H54 (cell line): Measurements from ENCODE around the gene MCM9.

Experiments used
- DNase-seq: peaks from one replicate; pipeline ENCODE4 v3.0.0; 2011; ENCODE audit warnings: low spot score, mixed read lengths; ENCODE audit not compliant: insufficient read length
- FAIRE-seq: peaks from 3 replicates; lab custom pipeline; 2011; peaks lifted over from hg19 to GRCh38; lab: Jason Lieb, UNC
- POLR2A ChIP-seq: IDR thresholded peaks from 2 replicates; pipeline ENCODE4 v1.6.1; 2011; ENCODE audit warnings: low read depth, mild to moderate bottlenecking, low read length

Gene MCM9

DNA sequence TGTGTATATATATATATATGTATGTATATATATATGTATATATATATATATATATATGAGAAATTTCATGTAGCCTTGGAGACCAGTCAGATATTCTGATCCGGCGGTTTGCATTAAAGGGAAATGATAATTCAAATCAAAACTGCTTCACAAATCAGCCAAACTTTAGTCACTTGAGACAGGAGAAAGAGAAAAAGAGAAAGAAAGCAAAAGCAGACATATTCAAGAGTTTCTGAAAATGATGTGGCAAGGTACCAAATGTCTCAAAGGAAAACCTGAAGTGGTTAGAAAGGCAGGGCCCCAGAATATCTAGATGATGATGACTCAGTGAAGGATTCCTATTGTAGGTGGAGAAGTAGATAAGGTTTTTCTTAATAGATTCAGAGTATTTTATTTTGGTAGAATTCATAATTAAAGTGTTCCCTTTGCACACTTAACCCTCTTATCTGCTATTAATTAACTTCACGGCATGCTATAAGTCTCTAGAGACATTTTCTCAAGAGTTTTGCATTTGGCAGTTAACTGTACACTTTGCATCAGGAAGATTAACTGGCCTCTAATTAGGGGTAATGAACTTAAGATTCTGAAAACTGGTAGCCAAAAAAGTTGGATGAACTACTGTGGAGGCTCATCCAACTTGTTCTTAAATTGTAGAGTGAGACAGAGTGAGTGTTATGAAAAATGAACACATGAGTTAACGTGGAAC is 91.1 kb downstream of the MCM9 start:
- FAIRE-seq: no peak
- no peak for DNase-seq
- no peak for TF ChIP-seq POLR2A

DNA sequence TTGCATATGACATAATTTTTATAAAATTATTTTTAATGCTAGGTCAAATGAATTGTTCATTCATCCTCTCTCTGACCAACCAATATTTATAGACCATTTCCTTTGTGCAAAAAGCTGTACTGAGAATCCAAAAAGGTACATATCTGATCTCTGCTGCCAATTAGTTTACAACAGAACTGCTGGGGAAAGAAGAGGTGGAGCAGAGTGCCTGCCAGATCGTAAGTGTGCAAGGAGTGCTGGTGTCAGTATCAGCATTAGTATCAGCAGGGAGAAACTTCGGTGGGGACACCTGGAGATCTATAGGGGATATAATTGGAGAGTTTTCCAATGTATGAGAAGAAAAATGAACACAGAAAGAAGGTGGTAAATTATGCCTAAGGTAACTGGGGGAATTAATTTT is 104.3 kb downstream of the MCM9 start:
- no peak for DNase-seq
- no peak for TF ChIP-seq POLR2A
- FAIRE-seq: no peak

DNA sequence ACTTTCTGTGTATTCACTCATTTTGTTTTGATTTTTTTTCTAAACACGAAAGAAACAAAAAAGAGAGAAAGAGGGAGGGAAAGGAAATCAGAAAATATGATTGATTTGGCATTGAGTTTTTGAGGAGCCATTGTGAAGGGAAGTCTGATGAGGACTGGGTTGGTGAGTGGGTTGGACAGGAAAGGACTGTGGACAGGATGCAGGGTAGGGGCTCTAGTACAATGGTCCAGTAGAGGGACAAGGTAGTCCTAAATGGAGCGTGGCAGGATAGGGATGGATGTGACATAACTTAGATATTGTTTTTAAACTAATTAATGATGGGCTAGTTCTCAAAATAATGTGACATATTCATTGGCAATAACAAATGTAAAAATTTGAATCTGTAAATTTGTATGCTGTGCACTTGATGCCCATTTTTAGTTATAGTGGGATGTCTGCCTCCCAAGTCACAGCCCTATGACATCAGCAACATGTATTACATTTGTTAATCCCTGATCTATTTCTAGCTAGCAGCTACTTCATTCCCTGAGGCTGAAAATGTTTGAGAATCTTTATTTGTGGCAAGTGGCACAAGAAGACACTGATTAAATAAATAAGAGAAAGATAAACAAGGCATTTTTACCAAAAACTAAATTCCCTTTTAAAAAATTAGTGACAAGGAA is 105.0 kb downstream of the MCM9 start:
- no peak for FAIRE-seq
- TF ChIP-seq POLR2A: no peak
- no peak for DNase-seq

DNA sequence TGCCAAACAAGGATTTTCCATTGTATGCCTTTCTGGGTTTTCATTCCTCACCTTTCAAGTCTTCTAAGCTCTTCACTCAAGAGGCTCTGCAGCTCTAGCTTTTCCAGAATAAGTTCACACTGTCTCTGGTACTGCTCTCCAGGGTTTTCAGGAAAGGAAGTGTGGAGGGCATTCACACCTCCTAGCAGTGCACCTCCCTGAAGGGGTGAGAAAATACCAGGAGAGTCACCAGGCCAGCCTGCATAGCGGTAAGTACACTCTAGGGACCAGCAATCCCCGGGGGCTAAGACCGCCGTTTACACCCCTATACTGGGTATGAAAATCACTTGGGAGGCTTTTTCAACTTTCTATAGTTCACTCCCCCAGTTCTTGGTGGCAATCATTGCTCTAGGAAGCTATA is 108.9 kb downstream of the MCM9 start:
- no peak for TF ChIP-seq POLR2A
- FAIRE-seq (no peak), DNase-seq (no peak)

DNA sequence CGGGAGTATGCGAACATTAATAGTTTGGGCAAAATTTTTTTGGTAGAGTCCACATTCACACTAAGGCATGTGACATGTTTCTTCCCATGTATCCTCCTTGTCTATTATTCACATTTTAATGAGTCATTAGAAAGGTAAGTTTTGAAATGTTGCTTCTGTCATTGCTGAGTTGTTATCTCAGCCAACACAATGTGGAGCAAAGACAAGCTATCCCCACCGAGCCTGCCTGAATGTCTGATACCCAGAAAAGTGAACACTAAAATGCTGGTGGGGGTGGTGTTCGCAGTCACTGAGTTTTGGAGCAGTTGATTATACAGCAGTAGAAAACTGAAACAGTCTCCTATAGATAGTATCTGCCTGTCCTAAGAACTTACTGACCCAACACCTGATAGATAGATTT is 109.3 kb downstream of the MCM9 start:
- DNase-seq (no peak), FAIRE-seq (no peak)
- no peak for TF ChIP-seq POLR2A

DNA sequence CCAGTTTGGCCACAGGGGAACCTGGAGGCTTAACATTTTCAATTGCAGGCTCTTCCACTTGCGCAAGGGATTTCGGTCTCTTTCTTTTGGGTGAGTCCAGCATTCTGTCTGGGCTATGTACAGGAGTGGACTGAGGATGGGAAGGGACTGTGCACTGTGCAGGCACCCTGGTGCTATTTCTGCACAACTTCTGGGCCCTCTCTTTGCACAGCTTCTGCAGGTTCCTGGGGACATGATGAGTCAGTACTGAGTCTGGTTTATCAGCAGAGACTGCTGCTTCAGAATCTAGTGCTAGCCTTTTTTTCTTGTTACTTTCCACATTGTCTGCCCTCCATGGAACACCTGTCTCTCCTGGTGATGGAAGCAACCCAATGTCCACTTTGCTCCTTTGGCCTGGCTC is 119.5 kb downstream of the MCM9 start:
- TF ChIP-seq POLR2A: no peak
- DNase-seq: no peak
- no peak for FAIRE-seq

DNA sequence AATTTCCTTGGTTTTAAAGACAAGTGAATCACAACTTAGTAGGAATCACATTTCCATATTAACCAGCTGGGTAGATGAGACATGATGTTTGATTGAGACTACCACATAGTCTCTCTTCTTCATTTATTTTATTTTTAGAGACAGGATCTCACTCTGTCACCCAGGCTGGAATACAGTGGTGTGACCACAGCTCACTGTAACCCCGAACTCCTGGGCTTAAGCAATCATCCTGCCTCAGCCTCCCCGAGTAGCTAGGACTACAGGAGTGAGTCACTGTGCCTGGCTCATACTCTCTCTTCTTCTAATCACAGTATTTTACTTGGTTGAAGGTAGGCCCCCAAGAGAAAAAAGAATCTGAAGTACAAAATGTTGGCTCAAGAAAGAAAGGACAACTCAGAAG is 121.2 kb downstream of the MCM9 start:
- no peak for DNase-seq
- no peak for FAIRE-seq
- no peak for TF ChIP-seq POLR2A

DNA sequence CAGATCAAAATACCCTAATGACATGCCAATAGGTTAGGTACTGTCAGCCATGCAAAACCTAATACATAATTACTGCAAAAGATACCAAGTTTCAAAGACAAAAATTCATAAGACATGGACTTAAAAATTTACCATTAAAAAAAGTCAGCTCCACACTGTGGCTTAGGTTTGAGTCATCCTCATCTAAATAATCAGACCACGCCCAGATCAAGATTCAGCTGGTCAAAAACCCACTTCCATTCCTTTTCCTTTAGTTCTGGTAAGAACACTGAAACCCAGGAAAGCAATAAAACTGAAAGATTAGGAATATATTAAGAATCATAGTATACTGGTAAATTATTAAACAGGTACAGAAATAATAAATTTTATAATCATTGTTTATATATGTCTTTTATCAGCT is 122.0 kb downstream of the MCM9 start:
- FAIRE-seq: no peak
- no peak for DNase-seq
- no peak for TF ChIP-seq POLR2A

DNA sequence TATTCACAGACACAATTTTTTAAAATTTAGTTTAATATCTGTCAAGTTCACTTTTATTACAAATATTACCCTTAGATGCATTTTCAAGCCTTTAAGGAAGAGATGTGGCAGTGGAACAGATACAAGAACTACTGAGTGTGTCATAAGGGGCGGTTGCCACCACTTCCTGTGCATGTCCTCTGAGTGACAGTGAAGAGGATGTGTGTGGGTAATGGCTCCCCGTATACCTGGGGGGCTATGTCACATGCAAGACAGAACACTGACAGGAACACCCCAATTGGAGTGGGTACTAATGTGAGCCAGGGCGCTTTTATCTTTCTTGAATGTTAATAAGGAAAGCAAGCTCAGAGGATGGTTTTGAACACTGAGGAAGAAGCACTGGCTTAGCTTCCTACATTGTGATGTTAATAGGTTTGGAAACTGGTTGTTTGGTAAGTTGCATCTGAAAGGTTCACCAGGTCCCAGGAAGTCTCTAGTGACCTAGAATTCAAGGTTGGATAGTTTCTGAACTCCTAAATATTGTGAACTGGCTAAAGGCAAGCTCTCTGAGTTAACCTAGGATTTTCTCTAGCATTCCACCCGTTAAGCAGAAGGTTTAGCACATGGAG is 124.4 kb downstream of the MCM9 start:
- no peak for TF ChIP-seq POLR2A
- FAIRE-seq (no peak), DNase-seq (no peak)

DNA sequence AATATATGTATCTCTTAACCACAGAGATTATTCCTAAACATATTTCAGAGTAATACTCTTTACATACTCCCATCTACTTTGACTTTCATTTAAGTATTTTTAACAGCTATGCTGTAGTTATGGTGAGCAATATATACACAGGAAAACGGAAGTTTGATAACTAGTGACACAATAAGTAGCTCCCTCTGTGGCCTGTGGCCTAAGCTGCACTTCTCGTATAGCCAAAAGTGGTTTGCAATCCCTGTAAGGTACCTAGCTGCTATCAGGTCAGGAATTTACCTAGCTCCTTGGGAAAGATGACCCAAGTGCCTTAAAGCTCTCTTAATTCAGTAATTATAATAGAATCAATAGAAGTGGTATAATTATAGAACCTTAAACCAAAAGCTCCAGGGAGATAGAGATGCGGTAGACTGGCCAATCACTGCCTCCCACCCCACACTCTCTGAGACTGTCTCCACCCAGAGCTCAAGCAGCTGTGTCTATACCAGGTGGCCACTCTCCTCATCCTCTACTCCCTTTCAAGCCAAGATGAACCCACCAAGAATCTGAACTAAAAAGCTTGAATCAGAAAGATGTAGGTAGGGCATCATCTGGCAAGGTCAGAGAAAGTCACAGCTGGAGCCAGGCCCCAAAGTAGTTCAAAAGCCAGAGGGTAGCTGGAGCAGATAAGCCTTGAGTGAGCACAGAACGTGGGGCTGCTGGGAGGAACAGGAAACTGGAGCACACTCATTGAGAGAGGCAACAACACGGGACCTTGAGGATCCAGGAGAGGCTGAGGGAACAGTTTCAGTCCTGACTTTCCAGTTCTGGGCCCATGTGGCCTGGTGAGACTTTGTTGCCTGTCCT is 125.9 kb downstream of the MCM9 start:
- FAIRE-seq (no peak), DNase-seq (no peak)
- no peak for TF ChIP-seq POLR2A

DNA sequence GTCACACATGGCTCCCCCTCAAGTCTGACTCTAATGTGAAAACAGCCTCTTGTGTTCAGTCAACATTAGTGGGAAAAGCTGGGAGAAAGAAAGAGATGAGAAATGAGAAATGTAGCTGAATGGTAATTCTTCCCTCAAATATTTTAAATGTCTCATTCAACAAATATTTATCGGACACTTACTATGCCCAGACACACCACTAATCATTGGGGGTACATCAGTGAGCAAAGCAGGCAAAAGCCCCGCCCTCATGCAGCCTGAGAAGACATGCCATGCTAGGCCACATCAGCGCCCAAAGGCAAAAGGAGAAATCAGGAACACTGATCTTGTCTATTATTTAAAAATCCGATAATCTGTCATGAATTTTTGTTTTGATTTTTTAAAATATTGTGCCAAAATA is 130.9 kb downstream of the MCM9 start:
- FAIRE-seq (no peak), DNase-seq (no peak)
- TF ChIP-seq POLR2A: no peak

DNA sequence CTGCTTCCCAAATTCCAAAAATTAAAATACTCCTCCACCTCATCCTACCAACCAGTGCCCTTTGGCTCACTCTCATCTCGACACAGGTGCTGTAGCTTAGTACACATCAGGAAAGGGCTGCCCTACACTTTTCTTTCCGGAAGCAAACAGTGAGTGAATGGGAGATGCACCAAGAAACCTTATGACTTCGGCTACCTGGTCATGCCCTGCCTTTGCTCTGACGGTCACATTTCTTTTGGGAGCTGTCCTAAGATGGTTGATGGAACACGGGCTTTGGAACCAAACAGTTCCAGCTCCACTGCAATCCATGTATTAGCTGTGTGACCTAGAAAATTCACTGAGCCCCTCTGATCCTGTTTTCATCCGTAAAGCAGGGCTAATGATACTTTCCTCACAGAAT is 133.7 kb downstream of the MCM9 start:
- no peak for TF ChIP-seq POLR2A
- DNase-seq (no peak), FAIRE-seq (no peak)

DNA sequence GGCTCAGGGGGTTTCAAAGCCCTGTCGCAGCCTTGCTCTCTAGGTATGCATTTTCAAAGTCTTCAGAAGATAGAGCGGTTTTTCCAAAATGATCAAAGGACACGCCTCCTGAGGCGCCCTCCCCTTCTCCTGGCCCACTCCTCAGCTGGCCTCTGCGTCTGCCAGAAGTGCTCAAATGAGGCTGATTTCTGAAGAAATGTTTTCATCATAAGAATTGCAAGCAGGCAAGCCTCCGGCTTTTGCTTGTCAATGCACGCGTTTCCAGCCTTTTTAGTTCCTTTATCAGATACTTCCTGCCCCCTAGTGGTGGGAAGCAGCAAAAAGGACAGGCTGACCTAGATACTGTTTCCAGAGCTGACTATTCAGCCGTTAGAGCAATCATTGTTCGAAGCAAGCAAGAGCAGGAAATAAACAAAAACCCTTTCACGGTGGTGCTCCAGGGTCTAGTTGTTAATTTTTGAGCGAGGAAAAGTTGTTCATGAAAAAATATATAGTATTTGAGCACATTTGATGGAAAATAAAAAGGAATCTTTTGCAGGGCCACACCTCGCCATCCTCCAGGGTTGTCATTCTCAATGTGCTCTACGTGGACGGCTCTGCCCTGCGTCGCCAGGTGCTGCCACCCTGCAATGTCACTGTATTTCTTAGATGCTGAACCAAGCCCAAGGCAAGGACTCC is 134.4 kb downstream of the MCM9 start:
- no peak for TF ChIP-seq POLR2A
- FAIRE-seq: peak; percentile 57
- peak; percentile 42 for DNase-seq
